GM13976 (cell line): ENCODE data around the gene CYB5RL.

Source experiments
- DNase-seq: peaks from one replicate; pipeline ENCODE4 v3.0.0; 2012; ENCODE audit warnings: low spot score
- in situ Hi-C: fragments of 300-500 bp; cut with MboI; formaldehyde crosslinking; loops from one replicate; pipeline ENCODE4 v1.12.0; 2022; ENCODE audit warnings: low sequenced_read_pairs, mixed read lengths, inconsistent platforms; ENCODE audit not compliant: unreplicated experiment
- TF ChIP-seq, protein P1 (sequence below): IDR thresholded peaks from 2 replicates; pipeline ENCODE4 v1.5.1; 2012; ENCODE audit warnings: borderline replicate concordance, mild to moderate bottlenecking; ENCODE audit not compliant: insufficient read depth; ENCODE audit errors: extremely low read depth, missing control alignments, control extremely low read depth

CYB5RL gene

GRCh38 chr1:54227091-54227602 lies 27.3 kb upstream of the CYB5RL start:
- TF ChIP-seq, protein P1, sequence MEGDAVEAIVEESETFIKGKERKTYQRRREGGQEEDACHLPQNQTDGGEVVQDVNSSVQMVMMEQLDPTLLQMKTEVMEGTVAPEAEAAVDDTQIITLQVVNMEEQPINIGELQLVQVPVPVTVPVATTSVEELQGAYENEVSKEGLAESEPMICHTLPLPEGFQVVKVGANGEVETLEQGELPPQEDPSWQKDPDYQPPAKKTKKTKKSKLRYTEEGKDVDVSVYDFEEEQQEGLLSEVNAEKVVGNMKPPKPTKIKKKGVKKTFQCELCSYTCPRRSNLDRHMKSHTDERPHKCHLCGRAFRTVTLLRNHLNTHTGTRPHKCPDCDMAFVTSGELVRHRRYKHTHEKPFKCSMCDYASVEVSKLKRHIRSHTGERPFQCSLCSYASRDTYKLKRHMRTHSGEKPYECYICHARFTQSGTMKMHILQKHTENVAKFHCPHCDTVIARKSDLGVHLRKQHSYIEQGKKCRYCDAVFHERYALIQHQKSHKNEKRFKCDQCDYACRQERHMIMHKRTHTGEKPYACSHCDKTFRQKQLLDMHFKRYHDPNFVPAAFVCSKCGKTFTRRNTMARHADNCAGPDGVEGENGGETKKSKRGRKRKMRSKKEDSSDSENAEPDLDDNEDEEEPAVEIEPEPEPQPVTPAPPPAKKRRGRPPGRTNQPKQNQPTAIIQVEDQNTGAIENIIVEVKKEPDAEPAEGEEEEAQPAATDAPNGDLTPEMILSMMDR = no peak
- DNase-seq = peak; percentile 19
- in situ Hi-C loops = no loop called here

- no peak for DNase-seq
- in situ Hi-C loops = no loop called here
- TF ChIP-seq, protein P1 = no peak
These were observed 26.2 kb upstream of the CYB5RL start for GRCh38 chr1:54225986-54226559.

DNA sequence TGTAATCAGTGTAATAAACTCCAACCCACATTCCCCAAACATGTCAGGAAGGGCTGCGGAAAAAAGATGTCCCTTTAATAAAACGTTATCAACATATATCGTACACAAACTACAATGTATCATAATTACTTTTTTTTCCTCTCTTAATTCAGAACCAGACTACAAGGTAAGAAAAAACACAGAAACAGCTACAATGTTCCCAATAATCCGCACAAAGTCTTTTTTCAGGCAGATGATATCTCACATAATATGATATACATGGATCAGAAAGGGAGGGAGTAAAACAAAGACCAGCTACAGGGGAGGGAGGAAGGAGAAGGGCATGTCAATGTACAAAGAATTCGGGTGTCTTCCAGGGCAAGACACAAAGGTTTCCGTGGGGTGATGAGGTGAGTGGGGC lies 25.5 kb upstream of the CYB5RL start:
- no peak for DNase-seq
- TF ChIP-seq, protein P1 = no peak
- in situ Hi-C loops = no loop called here

GRCh38 chr1:54224233-54224632 lies 24.4 kb upstream of the CYB5RL start:
- in situ Hi-C loops = no loop called here
- DNase-seq = no peak
- TF ChIP-seq, protein P1 = no peak

- in situ Hi-C loops = no loop called here
- TF ChIP-seq, protein P1 = no peak
- DNase-seq = no peak
These were observed 23.8 kb upstream of the CYB5RL start for GRCh38 chr1:54223441-54224202.

- DNase-seq = no peak
- in situ Hi-C loops = no loop called here
- TF ChIP-seq, protein P1 = no peak
These were observed 22.9 kb upstream of the CYB5RL start for GRCh38 chr1:54222711-54223110.
